ENCODE measurements around the gene ACAT2.
A peak's percentile ranks its signal among the peaks of the same experiment; 100 is the strongest.

Gene ACAT2

DNA sequence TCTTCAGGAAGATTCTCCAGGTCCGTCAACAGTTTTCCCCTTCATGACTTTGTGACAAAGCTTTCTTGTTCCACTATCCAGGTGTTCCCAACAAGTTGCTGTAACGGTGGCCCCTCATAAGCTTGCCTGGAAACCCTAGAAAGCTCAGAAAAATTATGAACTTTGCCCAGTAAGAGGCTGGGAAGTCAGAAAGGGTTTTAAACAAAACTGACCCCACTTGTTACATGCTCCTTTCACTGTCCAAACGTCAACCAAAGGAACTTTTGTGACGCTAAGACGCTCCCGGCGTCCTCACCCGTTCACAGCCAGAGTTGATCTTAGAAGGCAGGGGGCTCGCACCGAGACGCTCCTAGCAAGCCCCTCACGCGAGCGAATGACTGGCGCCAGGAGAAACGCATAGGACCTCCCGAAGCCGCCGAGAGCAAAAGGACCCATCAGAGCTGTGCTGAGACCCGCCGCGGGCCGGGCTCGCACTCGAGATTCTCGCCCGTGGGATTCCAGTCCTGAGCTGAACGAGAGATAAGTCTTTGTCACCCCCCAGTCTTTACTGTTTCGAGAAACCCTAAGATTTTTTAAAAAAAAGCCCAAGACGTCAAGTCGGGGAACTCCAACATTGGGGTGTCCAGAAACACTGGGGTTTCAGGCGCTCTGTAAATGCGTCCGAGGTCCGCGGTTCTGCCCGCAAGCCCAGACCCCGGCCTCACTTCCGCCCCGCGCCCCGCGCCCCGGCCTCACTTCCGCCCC is 544 bp upstream of the ACAT2 start:
- TF ChIP-seq, protein P1, sequence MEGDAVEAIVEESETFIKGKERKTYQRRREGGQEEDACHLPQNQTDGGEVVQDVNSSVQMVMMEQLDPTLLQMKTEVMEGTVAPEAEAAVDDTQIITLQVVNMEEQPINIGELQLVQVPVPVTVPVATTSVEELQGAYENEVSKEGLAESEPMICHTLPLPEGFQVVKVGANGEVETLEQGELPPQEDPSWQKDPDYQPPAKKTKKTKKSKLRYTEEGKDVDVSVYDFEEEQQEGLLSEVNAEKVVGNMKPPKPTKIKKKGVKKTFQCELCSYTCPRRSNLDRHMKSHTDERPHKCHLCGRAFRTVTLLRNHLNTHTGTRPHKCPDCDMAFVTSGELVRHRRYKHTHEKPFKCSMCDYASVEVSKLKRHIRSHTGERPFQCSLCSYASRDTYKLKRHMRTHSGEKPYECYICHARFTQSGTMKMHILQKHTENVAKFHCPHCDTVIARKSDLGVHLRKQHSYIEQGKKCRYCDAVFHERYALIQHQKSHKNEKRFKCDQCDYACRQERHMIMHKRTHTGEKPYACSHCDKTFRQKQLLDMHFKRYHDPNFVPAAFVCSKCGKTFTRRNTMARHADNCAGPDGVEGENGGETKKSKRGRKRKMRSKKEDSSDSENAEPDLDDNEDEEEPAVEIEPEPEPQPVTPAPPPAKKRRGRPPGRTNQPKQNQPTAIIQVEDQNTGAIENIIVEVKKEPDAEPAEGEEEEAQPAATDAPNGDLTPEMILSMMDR (conservative IDR thresholded peaks at IDR 0.05; ENCODE audit: low read depth): no peak
- H3K27ac ChIP-seq: peak overlapping the region; percentile 98
- DNase-seq (ENCODE audit: low spot score): peak; percentile 8
- CTCF ChIA-PET: interaction anchor here (0.7 kb wide), 1 partner anchor 70 kb away, joined by 3 read pairs; no protein-coding TSS in a partner anchor
- POLR2A ChIA-PET (ENCODE audit: low non-redundant PET): interaction anchor here (0.8 to 1.0 kb wide), 2 partner anchors 19 to 28 kb away, joined by 3 to 5 read pairs; partner anchors contain the start of gene TCP1

DNA sequence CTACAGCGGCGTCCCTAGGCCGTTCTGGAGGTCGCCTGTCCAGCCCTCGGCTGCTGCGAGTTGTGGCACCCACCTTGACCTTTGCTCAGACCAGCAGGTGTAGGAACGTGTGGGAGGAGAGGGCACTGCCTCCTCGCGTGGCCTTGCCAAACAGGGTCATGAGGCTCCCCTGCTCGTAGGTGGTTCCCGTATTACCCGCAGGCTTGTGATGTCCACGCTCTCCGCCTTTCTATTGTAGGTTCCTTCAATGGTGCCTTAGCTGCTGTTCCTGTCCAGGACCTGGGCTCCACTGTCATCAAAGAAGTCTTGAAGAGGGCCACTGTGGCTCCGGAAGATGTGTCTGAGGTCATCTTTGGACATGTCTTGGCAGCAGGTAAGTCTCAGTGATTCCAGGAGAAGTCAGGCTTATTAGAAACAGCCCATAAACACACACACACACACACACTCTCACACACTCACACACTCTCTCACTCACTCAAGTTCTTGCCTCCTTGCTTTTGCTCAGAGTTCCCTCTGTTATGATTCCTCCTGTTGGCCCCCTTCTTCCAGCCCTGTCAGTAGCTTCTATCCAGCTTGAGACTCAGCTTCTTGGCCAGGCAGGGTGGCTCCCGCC is 942 bp downstream of the ACAT2 start:
- H3K27ac ChIP-seq: peak overlapping the region; percentile 98
- TF ChIP-seq, protein P1 (conservative IDR thresholded peaks at IDR 0.05; ENCODE audit: low read depth): no peak
- ChIA-PET CTCF (interaction anchor here (0.7 kb wide), 1 partner anchor 9 kb away, joined by 3 read pairs; no protein-coding TSS in a partner anchor), POLR2A (ENCODE audit: low non-redundant PET) (no interaction called here)
- peak; percentile 14 for DNase-seq (ENCODE audit: low spot score)

DNA sequence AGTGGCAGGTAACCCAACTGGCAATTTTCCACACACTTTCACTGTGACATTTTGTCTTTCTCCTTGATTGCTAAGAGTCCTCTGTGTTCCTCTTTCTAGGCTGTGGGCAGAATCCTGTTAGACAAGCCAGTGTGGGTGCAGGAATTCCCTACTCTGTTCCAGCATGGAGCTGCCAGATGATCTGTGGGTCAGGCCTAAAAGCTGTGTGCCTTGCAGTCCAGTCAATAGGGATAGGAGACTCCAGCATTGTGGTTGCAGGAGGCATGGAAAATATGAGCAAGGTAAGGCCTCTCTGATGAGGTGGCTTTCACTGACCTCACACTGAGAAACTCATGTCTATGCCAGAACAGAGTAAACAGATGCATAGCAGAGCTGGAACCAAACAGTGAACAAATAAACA is 5.1 kb downstream of the ACAT2 start:
- no peak overlapping the region for H3K27ac ChIP-seq
- DNase-seq (ENCODE audit: low spot score): no peak
- TF ChIP-seq, protein P1 (conservative IDR thresholded peaks at IDR 0.05; ENCODE audit: low read depth): no peak
- POLR2A ChIA-PET (ENCODE audit: low non-redundant PET): interaction anchor here (0.7 kb wide), 1 partner anchor 87 kb away, joined by 3 read pairs; no protein-coding TSS in a partner anchor
- CTCF ChIA-PET: no interaction called here

DNA sequence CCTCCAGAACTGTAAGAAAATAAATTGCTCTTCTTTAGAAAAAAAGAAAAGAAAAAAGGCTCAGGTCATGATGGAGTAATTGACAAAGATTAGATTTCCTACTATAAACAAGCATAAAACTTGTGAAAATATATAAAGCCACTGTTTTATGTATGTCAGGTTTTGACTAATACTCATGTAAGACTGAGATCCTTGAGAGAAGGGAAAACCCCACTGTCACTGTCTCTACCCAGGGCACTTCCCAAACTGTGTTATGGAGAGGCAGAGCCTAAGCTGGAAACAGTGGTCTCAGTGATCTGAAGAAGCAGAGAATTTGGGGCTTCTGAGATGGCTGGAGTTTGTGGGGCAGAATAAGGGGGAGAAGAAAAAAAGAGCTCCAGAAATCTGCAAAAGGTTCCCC is 7.6 kb downstream of the ACAT2 start:
- POLR2A ChIA-PET (ENCODE audit: low non-redundant PET): no interaction called here
- TF ChIP-seq, protein P1 (conservative IDR thresholded peaks at IDR 0.05; ENCODE audit: low read depth): no peak
- no peak for DNase-seq (ENCODE audit: low spot score)
- CTCF ChIA-PET: interaction anchor here (0.6 kb wide), 1 partner anchor 11 kb away, joined by 4 read pairs; no protein-coding TSS in a partner anchor
- no peak overlapping the region for H3K27ac ChIP-seq

GRCh38 chr6:159772196-159772595 is 10.4 kb downstream of the ACAT2 start:
- TF ChIP-seq, protein P1 (conservative IDR thresholded peaks at IDR 0.05; ENCODE audit: low read depth): no peak
- POLR2A ChIA-PET (ENCODE audit: low non-redundant PET): no interaction called here
- DNase-seq (ENCODE audit: low spot score): no peak
- CTCF ChIA-PET: interaction anchor here (0.6 kb wide), 1 partner anchor 10 kb away, joined by 3 read pairs; no protein-coding TSS in a partner anchor
- no peak overlapping the region for H3K27ac ChIP-seq

DNA sequence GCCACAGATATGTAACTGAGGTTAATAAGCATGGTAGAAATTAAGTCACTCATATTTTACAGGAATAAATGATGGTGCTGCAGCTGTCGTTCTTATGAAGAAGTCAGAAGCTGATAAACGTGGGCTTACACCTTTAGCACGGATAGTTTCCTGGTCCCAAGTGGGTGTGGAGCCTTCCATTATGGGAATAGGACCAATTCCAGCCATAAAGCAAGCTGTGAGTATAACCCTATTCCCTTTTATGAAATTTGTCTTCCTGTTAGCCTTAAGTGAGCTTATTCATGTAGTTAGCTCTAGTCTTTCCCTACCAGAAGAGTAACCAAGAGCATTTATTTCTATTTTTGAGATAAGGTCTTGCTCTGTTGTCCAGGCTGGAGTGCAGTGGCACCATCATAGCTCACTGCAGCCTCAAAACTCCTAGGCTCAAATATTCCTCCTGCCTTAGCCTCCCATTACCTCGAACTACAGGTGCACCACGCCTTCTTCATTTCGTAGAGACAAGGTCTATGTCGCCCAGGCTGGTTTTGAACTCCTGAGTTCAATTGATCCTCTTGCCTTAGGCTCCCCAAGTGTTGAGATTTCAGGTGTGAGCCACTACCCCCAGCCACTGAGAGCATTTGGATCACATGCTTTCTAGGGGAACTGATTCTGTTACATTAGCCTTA is 15.5 kb downstream of the ACAT2 start:
- DNase-seq (ENCODE audit: low spot score): no peak
- no peak overlapping the region for H3K27ac ChIP-seq
- ChIA-PET CTCF (no interaction called here), POLR2A (ENCODE audit: low non-redundant PET) (no interaction called here)
- TF ChIP-seq, protein P1 (conservative IDR thresholded peaks at IDR 0.05; ENCODE audit: low read depth): no peak

Data from RWPE1 (cell line).